H9 (cell line): ENCODE measurements around the gene TNFRSF21. TPM values are rescaled to one million over a fixed set of nuclear protein-coding genes. Genes with fewer than 3 reads are reported as not detected.

Experiments
- DNase-seq: peaks from one replicate; pipeline ENCODE4 v3.0.0-alpha.2; 2017
- H2AFZ ChIP-seq: one replicate; pipeline ENCODE4 v1.6.1; 2013; ENCODE audit warnings: mild to moderate bottlenecking, low read length, control low read depth, moderate library complexity
- H2AK5ac ChIP-seq: 2 replicates; pipeline ENCODE4 v1.6.1; 2013; ENCODE audit warnings: low read length, control low read depth, mixed read lengths; ENCODE audit not compliant: insufficient read length
- H2BK120ac ChIP-seq: one replicate; pipeline ENCODE4 v1.6.1; 2013; ENCODE audit warnings: low read depth, mild to moderate bottlenecking, low read length, control low read depth, inconsistent platforms; ENCODE audit not compliant: poor library complexity, severe bottlenecking
- H2BK12ac ChIP-seq: 2 replicates; pipeline ENCODE4 v1.6.1; 2013; ENCODE audit warnings: low read length, control low read depth, mixed read lengths, low read depth; ENCODE audit not compliant: insufficient read length
- H2BK15ac ChIP-seq: 2 replicates; pipeline ENCODE4 v1.6.1; 2013; ENCODE audit warnings: low read depth, low read length, control low read depth
- H2BK20ac ChIP-seq: one replicate; pipeline ENCODE4 v1.6.1; 2013; ENCODE audit warnings: low read depth, mild to moderate bottlenecking, low read length, control low read depth, inconsistent platforms; ENCODE audit not compliant: poor library complexity, severe bottlenecking
- H2BK5ac ChIP-seq: 2 replicates; pipeline ENCODE4 v1.6.1; 2013; ENCODE audit warnings: low read length, control low read depth, mixed read lengths; ENCODE audit not compliant: insufficient read length
- H3K14ac ChIP-seq: 2 replicates; pipeline ENCODE4 v1.6.1; 2013; ENCODE audit warnings: low read length, control low read depth; ENCODE audit not compliant: insufficient read depth
- H3K18ac ChIP-seq: 2 replicates; pipeline ENCODE4 v1.6.1; 2013; ENCODE audit warnings: low read depth, mild to moderate bottlenecking, mixed read lengths, low read length, control low read depth; ENCODE audit not compliant: insufficient read length
- H3K23ac ChIP-seq: 2 replicates; pipeline ENCODE4 v1.6.1; 2013; ENCODE audit warnings: low read length, control low read depth, mixed read lengths, low read depth; ENCODE audit not compliant: insufficient read length
- H3K23me2 ChIP-seq: 2 replicates; pipeline ENCODE4 v1.6.1; 2013; ENCODE audit warnings: low read depth, mild to moderate bottlenecking, mixed read lengths, low read length, control low read depth; ENCODE audit not compliant: insufficient read length, poor library complexity, severe bottlenecking
- H3K27ac ChIP-seq: 2 replicates; pipeline ENCODE4 v1.5.1; 2013; ENCODE audit warnings: low read length, control low read depth, mixed read lengths, low read depth; ENCODE audit not compliant: insufficient read length
- H3K27me3 ChIP-seq: 2 replicates; pipeline ENCODE4 v1.6.1; 2013; ENCODE audit warnings: low read length, control low read depth, inconsistent platforms; ENCODE audit not compliant: insufficient read depth
- H3K4ac ChIP-seq: 2 replicates; pipeline ENCODE4 v1.6.1; 2013; ENCODE audit warnings: low read depth, mild to moderate bottlenecking, control low read depth, inconsistent platforms, low read length, moderate library complexity
- H3K4me1 ChIP-seq: 2 replicates; pipeline ENCODE4 v1.6.1; 2013; ENCODE audit warnings: low read length, control low read depth, inconsistent platforms; ENCODE audit not compliant: insufficient read depth
- H3K4me2 ChIP-seq: 2 replicates; pipeline ENCODE4 v1.6.1; 2013; ENCODE audit warnings: low read length, control low read depth, mixed read lengths; ENCODE audit not compliant: insufficient read length, insufficient read depth
- H3K56ac ChIP-seq: 2 replicates; pipeline ENCODE4 v1.6.1; 2013; ENCODE audit warnings: low read depth, mild to moderate bottlenecking, mixed read lengths, low read length, control low read depth; ENCODE audit not compliant: insufficient read length
- H3K79me1 ChIP-seq: 2 replicates; pipeline ENCODE4 v1.6.1; 2013; ENCODE audit warnings: low read depth, mild to moderate bottlenecking, moderate library complexity, low read length, control low read depth, inconsistent platforms; ENCODE audit not compliant: insufficient read depth, poor library complexity, severe bottlenecking
- H3K79me2 ChIP-seq: 2 replicates; pipeline ENCODE4 v1.6.1; 2013; ENCODE audit warnings: low read length, control low read depth, inconsistent platforms; ENCODE audit not compliant: insufficient read depth
- H3K9ac ChIP-seq: 2 replicates; pipeline ENCODE4 v1.6.1; 2013; ENCODE audit warnings: low read length, control low read depth, mixed read lengths; ENCODE audit not compliant: insufficient read length; ENCODE audit errors: extremely low read depth
- H3K9me3 ChIP-seq: one replicate; pipeline ENCODE4 v1.6.1; 2013; ENCODE audit warnings: low read depth, low read length, inconsistent platforms; ENCODE audit not compliant: control insufficient read depth
- H3T11ph ChIP-seq: one replicate; pipeline ENCODE4 v1.6.1; 2013; ENCODE audit warnings: mild to moderate bottlenecking, low read length, control low read depth, inconsistent platforms
- H4K20me1 ChIP-seq: one replicate; pipeline ENCODE4 v1.6.1; 2013; ENCODE audit not compliant: control insufficient read depth, insufficient read length, insufficient read depth
- H4K5ac ChIP-seq: 2 replicates; pipeline ENCODE4 v1.6.1; 2013; ENCODE audit warnings: low read depth, mild to moderate bottlenecking, mixed read lengths, low read length, control low read depth; ENCODE audit not compliant: insufficient read length
- H4K8ac ChIP-seq: replicated peaks from 2 replicates; pipeline ENCODE4 v1.6.1; 2013; ENCODE audit warnings: low read length, control low read depth, mixed read lengths, low read depth; ENCODE audit not compliant: insufficient read length
- H4K91ac ChIP-seq: 2 replicates; pipeline ENCODE4 v1.6.1; 2013; ENCODE audit warnings: low read depth, mild to moderate bottlenecking, moderate library complexity, mixed read lengths, low read length, control low read depth; ENCODE audit not compliant: insufficient read length
- H3K27ac Mint-ChIP-seq, 3 experiments: 2 replicates in 2 of 3; 3 replicates in 1 of 3; pipeline ENCODE4 v1.8.0; 2020 to 2021; ENCODE audit warnings: mixed read lengths in 3 of 3, mild to moderate bottlenecking in 1 of 3, moderate library complexity in 1 of 3
- H3K27me3 Mint-ChIP-seq: 2 replicates; pipeline ENCODE4 v1.8.0; 2021; ENCODE audit warnings: low read depth, mild to moderate bottlenecking, moderate library complexity, mixed read lengths
- H3K36me3 Mint-ChIP-seq, 3 experiments: 2 replicates in 2 of 3; 3 replicates in 1 of 3; pipeline ENCODE4 v1.8.0; 2020 to 2021; ENCODE audit warnings: low read depth in 3 of 3, mixed read lengths in 3 of 3; ENCODE audit not compliant: insufficient read depth in 1 of 3
- H3K4me1 Mint-ChIP-seq, 2 experiments: 2 replicates each; pipeline ENCODE4 v1.8.0; 2020; ENCODE audit warnings: mixed read lengths in 2 of 2
- H3K4me3 Mint-ChIP-seq, 2 experiments: 2 replicates in 1 of 2; 3 replicates in 1 of 2; pipeline ENCODE4 v1.8.0; 2020 to 2021; ENCODE audit warnings: mild to moderate bottlenecking in 2 of 2, mixed read lengths in 2 of 2, moderate library complexity in 1 of 2
- H3K9me3 Mint-ChIP-seq, 2 experiments: 2 replicates in 1 of 2; 3 replicates in 1 of 2; pipeline ENCODE4 v1.8.0; 2020; ENCODE audit warnings: mild to moderate bottlenecking in 2 of 2, mixed read lengths in 2 of 2, moderate library complexity in 1 of 2
- CTCF ChIP-seq: fragments of 200-600 bp; sonication (generic); conservative IDR thresholded peaks from 3 replicates; pipeline ENCODE4 v1.8.0; 2021; ENCODE audit warnings: antibody characterized with exemption, mild to moderate bottlenecking
- WGBS: extraction: QIAGEN DNeasy Blood & Tissue Kit; methylation state at CpG from one replicate; pipeline ENCODE4 v1.1.7; 2013; ENCODE audit warnings: missing lambda C conversion rate, low lambda C conversion rate, mixed read lengths; ENCODE audit not compliant: insufficient read length; ENCODE audit errors: extremely low coverage; 5-methylcytosine and 5-hydroxymethylcytosine counted together
- total RNA-seq: library from RNA; stranded (reverse); gene quantifications from 2 replicates; pipeline ENCODE4 v1.2.1, GENCODE V29; 2021

The TNFRSF21 gene
- total RNA-seq, 1 experiment from 2014 or later: 39.1 TPM

- no peak overlapping the region for H3K9ac ChIP-seq
- H3K4me1 ChIP-seq: no peaks in the 10 kb centered on the region
- no peaks in the 10 kb centered on the region for H3K27me3 ChIP-seq
- no peak overlapping the region for H3K4ac ChIP-seq
- H3K9me3 ChIP-seq: no peaks in the 10 kb centered on the region
- no peaks in the 10 kb centered on the region for H3K79me1 ChIP-seq
- no peak overlapping the region for H3K23ac ChIP-seq
- H3K14ac ChIP-seq: no peak overlapping the region
- H4K20me1 ChIP-seq: no peaks in the 10 kb centered on the region
- H3K27ac Mint-ChIP-seq: peak overlapping the region in 1 of 3 experiments; percentile 64; a peak in 1 of 7 replicates
- no peak overlapping the region for H2BK15ac ChIP-seq
- DNase-seq: no peak
- no peak overlapping the region for H2AFZ ChIP-seq
- no peak overlapping the region for H2BK20ac ChIP-seq
- no peak overlapping the region for H2AK5ac ChIP-seq
- H4K8ac ChIP-seq: no peak overlapping the region
- no peaks in the 10 kb centered on the region for H3K9me3 Mint-ChIP-seq
- no peak overlapping the region for H3K56ac ChIP-seq
- no peaks in the 10 kb centered on the region for H3K79me2 ChIP-seq
- no peak overlapping the region for H4K91ac ChIP-seq
- no peak overlapping the region for H2BK5ac ChIP-seq
- H3K4me3 Mint-ChIP-seq: no peak overlapping the region
- H3K27me3 Mint-ChIP-seq: no peaks in the 10 kb centered on the region
- H2BK120ac ChIP-seq: no peak overlapping the region
- H3K23me2 ChIP-seq: no peaks in the 10 kb centered on the region
- peaks cover 8 to 23% (median 19%) of the 10 kb centered on the region in 3 experiments; a peak in 6 of 7 replicates for H3K36me3 Mint-ChIP-seq
- no peak overlapping the region for H3T11ph ChIP-seq
- H2BK12ac ChIP-seq: no peak overlapping the region
- H3K4me1 Mint-ChIP-seq: peaks cover 18 to 19% of the 10 kb centered on the region in 2 experiments
- H4K5ac ChIP-seq: no peak overlapping the region
- H3K27ac ChIP-seq: no peak overlapping the region
- H3K18ac ChIP-seq: no peak overlapping the region
- no CpG with 5 or more reads among the region's 5 CpGs for WGBS
- H3K4me2 ChIP-seq: no peak overlapping the region
- no peak for TF ChIP-seq CTCF
Observed at GRCh38 chr6:47251396-47251795, 58.3 kb downstream of the TNFRSF21 start.
